Measurements from ENCODE around the gene DCAF16. TPM values are rescaled to one million over a fixed set of nuclear protein-coding genes. Genes with fewer than 3 reads are reported as not detected.
A peak's percentile ranks its signal among the peaks of the same experiment; 100 is the strongest.

The DCAF16 gene
- total and polyA plus RNA-seq, 10 donors, result 9.2 to 41.7 (median 26.1) TPM

GRCh38 chr4:17811078-17811603 is 584 bp upstream of the DCAF16 start:
- TF ChIP-seq POLR2A (IDR thresholded peaks at IDR 0.05) (no peak), POLR2AphosphoS5 (IDR thresholded peaks at IDR 0.05) (no peak), CTCF (IDR thresholded peaks at IDR 0.05 in 8 of 11, conservative IDR thresholded peaks at IDR 0.05 in 3 of 11) (no peak)
- no peak for DNase-seq
- peaks cover 0 to 1% (median 0%) of the 10 kb centered on the region in 6 donors for H3K36me3 ChIP-seq
- 0 to 1% (median 1%) methylated on average over 21 to 48 of the region's 48 CpGs for WGBS, 5 donors
- H3K4me1 ChIP-seq, result peaks cover 30 to 66% (median 47%) of the 10 kb centered on the region in 6 donors
- no peaks in the 10 kb centered on the region for H3K27me3 ChIP-seq (replicated peaks in 1 of 7)
- intact Hi-C loops (cut with DNase I; ENCODE audit: low total_unique reads), result loop anchor here (10.0 kb wide), 1 partner anchor 214 kb away; the partner anchor contains the start of gene LCORL
- peak overlapping the region; percentile 65 to 94 (median 78) for H3K4me3 ChIP-seq
- no peaks in the 10 kb centered on the region for H3K9me3 ChIP-seq
- peak overlapping the region in 6 of 8 donors; percentile 53 to 98 (median 96) for H3K27ac ChIP-seq

- intact Hi-C loops (cut with DNase I; ENCODE audit: low total_unique reads), result loop anchor here (10.0 kb wide), 1 partner anchor 215 kb away; the partner anchor contains the start of gene LCORL
- TF ChIP-seq POLR2AphosphoS5 (IDR thresholded peaks at IDR 0.05) (no peak), POLR2A (IDR thresholded peaks at IDR 0.05) (no peak), CTCF (IDR thresholded peaks at IDR 0.05 in 8 of 11, conservative IDR thresholded peaks at IDR 0.05 in 3 of 11) (no peak)
- no peak for DNase-seq
- WGBS, 5 donors, result 0 to 2% (median 1%) methylated on average over 7 of the region's 7 CpGs
- peak overlapping the region; percentile 93 to 98 (median 95) for H3K27ac ChIP-seq
- H3K4me3 ChIP-seq, result peak overlapping the region; percentile 65 to 94 (median 78)
- H3K9me3 ChIP-seq, result no peaks in the 10 kb centered on the region
- no peaks in the 10 kb centered on the region for H3K27me3 ChIP-seq (replicated peaks in 1 of 7)
- peaks cover 0 to 13% (median 3%) of the 10 kb centered on the region in 6 donors for H3K36me3 ChIP-seq
- peaks cover 30 to 81% (median 51%) of the 10 kb centered on the region in 6 donors for H3K4me1 ChIP-seq
Measured at GRCh38 chr4:17809667-17810066, 890 bp downstream of the DCAF16 start.

DNA sequence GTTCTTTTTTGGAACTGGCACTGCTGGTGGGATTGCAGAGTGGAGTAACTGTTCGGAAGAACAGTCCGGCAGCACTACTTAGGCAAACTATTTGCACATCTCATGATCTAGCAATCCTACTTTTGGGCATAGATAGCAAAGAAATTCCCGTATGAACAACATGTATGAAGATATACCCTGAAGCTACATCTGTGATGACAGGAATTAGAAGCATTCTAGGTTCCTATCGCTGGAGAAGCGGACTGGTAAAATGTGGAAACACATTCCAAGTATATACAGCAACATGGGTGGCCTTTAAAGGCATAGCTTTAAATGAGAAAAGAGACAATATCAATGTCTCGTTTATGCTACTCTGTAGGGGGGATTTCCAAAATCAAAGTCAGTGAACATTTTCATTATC is 3.1 kb downstream of the DCAF16 start:
- Histone ChIP-seq H3K27me3 (replicated peaks in 1 of 7) (no peaks in the 10 kb centered on the region), H3K4me1 (peaks cover 30 to 75% (median 51%) of the 10 kb centered on the region in 6 donors), H3K9me3 (no peaks in the 10 kb centered on the region), H3K4me3 (peak overlapping the region in 2 of 8 donors; percentile 16 to 94), H3K36me3 (peaks cover 3 to 35% (median 23%) of the 10 kb centered on the region in 6 donors), H3K27ac (no peak overlapping the region)
- TF ChIP-seq POLR2A (IDR thresholded peaks at IDR 0.05) (no peak), POLR2AphosphoS5 (IDR thresholded peaks at IDR 0.05) (no peak), CTCF (IDR thresholded peaks at IDR 0.05 in 8 of 11, conservative IDR thresholded peaks at IDR 0.05 in 3 of 11) (no peak)
- no peak for DNase-seq
- 66 to 79% (median 75%) methylated on average over 6 of the region's 6 CpGs for WGBS, 5 donors
- intact Hi-C loops (cut with DNase I; ENCODE audit: low total_unique reads), result no loop called here

DNA sequence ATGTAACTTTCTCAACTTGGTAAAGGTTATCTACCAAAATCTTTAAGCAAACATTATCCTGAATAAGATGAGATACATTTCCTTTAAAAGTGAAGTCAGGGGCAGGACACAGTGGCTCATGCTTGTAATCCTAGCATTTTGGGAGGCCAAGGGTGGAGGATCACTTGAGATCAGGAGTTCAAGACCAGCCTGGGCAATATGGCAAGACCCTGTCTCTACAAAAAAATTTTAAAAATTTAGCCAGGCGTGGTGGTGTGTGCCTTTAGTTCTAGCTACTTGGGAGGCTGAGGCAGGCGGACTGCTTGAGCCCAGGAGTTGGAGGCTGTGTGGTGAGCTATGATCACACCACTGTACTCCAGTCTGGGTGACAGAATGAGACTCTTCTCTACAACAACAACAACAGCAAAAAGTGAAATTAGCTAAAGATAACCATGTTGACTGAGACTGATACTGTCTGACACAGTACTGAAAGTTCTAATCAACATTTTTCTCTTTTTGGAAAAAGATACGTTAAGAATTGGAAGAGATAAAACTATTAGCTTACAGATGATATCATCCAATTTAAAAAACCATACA is 4.9 kb downstream of the DCAF16 start:
- intact Hi-C loops (cut with DNase I; ENCODE audit: low total_unique reads), result no loop called here
- 75 to 94% (median 84%) methylated on average over 3 of the region's 3 CpGs for WGBS, 5 donors
- Histone ChIP-seq H3K9me3 (no peaks in the 10 kb centered on the region), H3K36me3 (peaks cover 3 to 52% (median 26%) of the 10 kb centered on the region in 6 donors), H3K27ac (no peak overlapping the region), H3K4me1 (peaks cover 30 to 64% (median 42%) of the 10 kb centered on the region in 6 donors), H3K27me3 (replicated peaks in 1 of 7) (no peaks in the 10 kb centered on the region), H3K4me3 (no peak overlapping the region)
- TF ChIP-seq POLR2A (IDR thresholded peaks at IDR 0.05) (no peak), CTCF (IDR thresholded peaks at IDR 0.05 in 8 of 11, conservative IDR thresholded peaks at IDR 0.05 in 3 of 11) (no peak), POLR2AphosphoS5 (IDR thresholded peaks at IDR 0.05) (no peak)
- DNase-seq, result no peak
